ENCODE measurements around the gene ELOA.

Gene ELOA

GRCh38 chr1:23784846-23785245 is 41.6 kb downstream of the ELOA start:
- no peak overlapping the region for H3K27ac ChIP-seq
- DNase-seq (ENCODE audit: low spot score): no peak
- TF ChIP-seq CTCF (IDR thresholded peaks at IDR 0.05): no peak
- no peak overlapping the region for H3K4me3 ChIP-seq

- no peak for DNase-seq (ENCODE audit: low spot score)
- no peak for TF ChIP-seq CTCF (IDR thresholded peaks at IDR 0.05)
- H3K27ac ChIP-seq: no peak overlapping the region
- no peak overlapping the region for H3K4me3 ChIP-seq
Observed at GRCh38 chr1:23787701-23788100, 44.4 kb downstream of the ELOA start.

GRCh38 chr1:23788695-23789094 is 45.4 kb downstream of the ELOA start:
- DNase-seq (ENCODE audit: low spot score): no peak
- TF ChIP-seq CTCF (IDR thresholded peaks at IDR 0.05): no peak
- H3K4me3 ChIP-seq: no peak overlapping the region
- H3K27ac ChIP-seq: no peak overlapping the region

- peak within 1 kb of the TSS; percentile 88 for H3K4me3 ChIP-seq
- peak; percentile 94 for DNase-seq (ENCODE audit: low spot score)
- no peak for TF ChIP-seq CTCF (IDR thresholded peaks at IDR 0.05)
- H3K27ac ChIP-seq: peak within 1 kb of the TSS; percentile 29 to 84
Observed at GRCh38 chr1:23790696-23791515, 47.6 kb downstream of the ELOA start, which contains the start of gene LYPLA2. Gene LYPLA2 (plus strand): TSS chr1:23791145. CDS start chr1:23792683, 1,538 bp downstream.

GRCh38 chr1:23791516-23792047 is 48.3 kb downstream of the ELOA start:
- TF ChIP-seq CTCF (IDR thresholded peaks at IDR 0.05): no peak
- DNase-seq (ENCODE audit: low spot score): no peak

GRCh38 chr1:23792151-23792945 is 49.1 kb downstream of the ELOA start:
- no peak for DNase-seq (ENCODE audit: low spot score)
- H3K27ac ChIP-seq: peak overlapping the region in 1 of 2 donors; percentile 84
- no peak for TF ChIP-seq CTCF (IDR thresholded peaks at IDR 0.05)
- H3K4me3 ChIP-seq: peak overlapping the region; percentile 88

More at GRCh38 chr1:23791516-23792047, 48.3 kb downstream of the ELOA start:
- H3K4me3 ChIP-seq: peak overlapping the region; percentile 88
- peak overlapping the region; percentile 29 to 84 for H3K27ac ChIP-seq

Data from coronary artery (tissue), 2 donors.